Astrocyte (in vitro differentiated cells and primary cell): ENCODE data around the gene GPC5. TPM values are rescaled to one million over a fixed set of nuclear protein-coding genes. Genes with fewer than 3 reads are reported as not detected.

Experiments used
- DNase-seq: peaks from one replicate; pipeline ENCODE4 v3.0.0-alpha.2; 2010; ENCODE audit warnings: low read depth
- FAIRE-seq: peaks from 2 replicates; lab custom pipeline; 2011; peaks lifted over from hg19 to GRCh38; lab: Jason Lieb, UNC
- H2AFZ ChIP-seq: 2 replicates; pipeline ENCODE4 v1.6.0; 2012; ENCODE audit warnings: low read depth, low read length, inconsistent platforms
- H3K27ac ChIP-seq: 2 replicates; pipeline ENCODE4 v1.5.1; 2011; ENCODE audit warnings: low read depth, low read length, inconsistent platforms
- H3K27me3 ChIP-seq: 2 replicates; pipeline ENCODE4 v1.6.0; 2011; ENCODE audit warnings: low read length, inconsistent platforms; ENCODE audit not compliant: insufficient read depth
- H3K36me3 ChIP-seq: 2 replicates; pipeline ENCODE4 v1.5.1; 2011; ENCODE audit warnings: low read length, inconsistent platforms; ENCODE audit not compliant: insufficient read depth
- H3K4me1 ChIP-seq: 2 replicates; pipeline ENCODE4 v1.5.1; 2011; ENCODE audit warnings: low read length, inconsistent platforms; ENCODE audit not compliant: insufficient read depth
- H3K4me2 ChIP-seq: 2 replicates; pipeline ENCODE4 v1.6.0; 2012; ENCODE audit warnings: low read length, inconsistent platforms
- H3K4me3 ChIP-seq: 2 replicates; pipeline ENCODE4 v1.5.1; 2011; ENCODE audit warnings: low read depth, mild to moderate bottlenecking, low read length, inconsistent platforms; ENCODE audit not compliant: insufficient read depth
- H3K79me2 ChIP-seq: 2 replicates; pipeline ENCODE4 v1.6.0; 2012; ENCODE audit warnings: mild to moderate bottlenecking, low read length, inconsistent platforms; ENCODE audit not compliant: insufficient read depth
- H3K9ac ChIP-seq: 2 replicates; pipeline ENCODE4 v1.6.0; 2012; ENCODE audit warnings: mild to moderate bottlenecking, low read length, inconsistent platforms
- H3K9me3 ChIP-seq: 2 replicates; pipeline ENCODE4 v1.5.1; 2012; ENCODE audit warnings: low read depth, mild to moderate bottlenecking, low read length, inconsistent platforms; ENCODE audit not compliant: insufficient read depth
- H4K20me1 ChIP-seq: 2 replicates; pipeline ENCODE4 v1.6.0; 2012; ENCODE audit warnings: low read length, inconsistent platforms; ENCODE audit not compliant: insufficient read depth
- H3K27ac Mint-ChIP-seq: one replicate; pipeline ENCODE4 v1.8.0; 2021; ENCODE audit warnings: mild to moderate bottlenecking, mixed read lengths; ENCODE audit not compliant: unreplicated experiment
- H3K27me3 Mint-ChIP-seq: one replicate; pipeline ENCODE4 v1.8.0; 2021; ENCODE audit warnings: low read depth, mixed read lengths; ENCODE audit not compliant: unreplicated experiment
- H3K36me3 Mint-ChIP-seq: one replicate; pipeline ENCODE4 v1.8.0; 2021; ENCODE audit warnings: low read depth, mixed read lengths; ENCODE audit not compliant: unreplicated experiment
- H3K4me1 Mint-ChIP-seq: one replicate; pipeline ENCODE4 v1.8.0; 2021; ENCODE audit warnings: low read depth, mixed read lengths; ENCODE audit not compliant: unreplicated experiment
- H3K4me3 Mint-ChIP-seq: one replicate; pipeline ENCODE4 v1.8.0; 2021; ENCODE audit warnings: mild to moderate bottlenecking, moderate library complexity, mixed read lengths; ENCODE audit not compliant: unreplicated experiment
- H3K9me3 Mint-ChIP-seq: one replicate; pipeline ENCODE4 v1.8.0; 2021; ENCODE audit warnings: mild to moderate bottlenecking, mixed read lengths; ENCODE audit not compliant: unreplicated experiment
- EZH2 ChIP-seq: IDR thresholded peaks from 2 replicates; pipeline ENCODE4 v1.6.1; 2012; ENCODE audit warnings: mild to moderate bottlenecking, low read length, inconsistent platforms; ENCODE audit not compliant: insufficient read depth
- total RNA-seq: library from RNA; stranded (reverse); gene quantifications from 2 replicates; pipeline ENCODE4 v1.2.1, GENCODE V29; 2021
- TF ChIP-seq, protein P1 (sequence below): IDR thresholded peaks from 2 replicates; pipeline ENCODE4 v1.5.1; 2011; ENCODE audit warnings: low read depth, mild to moderate bottlenecking, inconsistent platforms, low read length, moderate library complexity; ENCODE audit not compliant: insufficient read depth

Gene GPC5
- total RNA-seq, 1 donor from 2014 or later: 1.1 TPM

DNA sequence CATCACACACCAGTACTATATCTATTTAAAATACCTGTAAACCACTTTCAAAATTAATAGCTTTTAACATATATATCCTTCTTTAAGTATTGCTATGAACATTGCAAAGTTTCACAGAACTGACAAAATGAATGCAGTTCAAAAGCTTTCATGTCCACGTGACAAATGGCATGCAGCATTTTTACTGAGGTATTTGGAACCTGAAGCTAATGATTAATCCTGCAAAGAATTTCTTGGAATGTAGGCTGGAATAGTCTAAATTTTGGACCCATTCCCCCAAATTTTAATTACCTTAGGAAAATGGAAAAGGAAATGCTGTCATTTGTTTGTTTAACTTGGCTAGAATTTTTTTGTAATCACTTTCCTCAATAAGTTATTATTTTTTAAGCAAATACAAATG, 1404.4 kb downstream of the GPC5 start:
- no peak overlapping the region for H3K9ac ChIP-seq
- FAIRE-seq: no peak
- no peaks in the 10 kb centered on the region for H4K20me1 ChIP-seq
- H3K36me3 ChIP-seq: no peaks in the 10 kb centered on the region
- H2AFZ ChIP-seq: no peak overlapping the region
- no peaks in the 10 kb centered on the region for H3K27me3 ChIP-seq
- no peaks in the 10 kb centered on the region for H3K9me3 Mint-ChIP-seq
- H3K27me3 Mint-ChIP-seq: no peaks in the 10 kb centered on the region
- H3K27ac ChIP-seq: no peak overlapping the region
- H3K4me3 ChIP-seq: no peak overlapping the region
- H3K79me2 ChIP-seq: no peaks in the 10 kb centered on the region
- H3K4me3 Mint-ChIP-seq: no peak overlapping the region
- no peak overlapping the region for H3K27ac Mint-ChIP-seq
- H3K4me1 ChIP-seq: peaks cover 22% of the 10 kb centered on the region
- TF ChIP-seq, protein P1, sequence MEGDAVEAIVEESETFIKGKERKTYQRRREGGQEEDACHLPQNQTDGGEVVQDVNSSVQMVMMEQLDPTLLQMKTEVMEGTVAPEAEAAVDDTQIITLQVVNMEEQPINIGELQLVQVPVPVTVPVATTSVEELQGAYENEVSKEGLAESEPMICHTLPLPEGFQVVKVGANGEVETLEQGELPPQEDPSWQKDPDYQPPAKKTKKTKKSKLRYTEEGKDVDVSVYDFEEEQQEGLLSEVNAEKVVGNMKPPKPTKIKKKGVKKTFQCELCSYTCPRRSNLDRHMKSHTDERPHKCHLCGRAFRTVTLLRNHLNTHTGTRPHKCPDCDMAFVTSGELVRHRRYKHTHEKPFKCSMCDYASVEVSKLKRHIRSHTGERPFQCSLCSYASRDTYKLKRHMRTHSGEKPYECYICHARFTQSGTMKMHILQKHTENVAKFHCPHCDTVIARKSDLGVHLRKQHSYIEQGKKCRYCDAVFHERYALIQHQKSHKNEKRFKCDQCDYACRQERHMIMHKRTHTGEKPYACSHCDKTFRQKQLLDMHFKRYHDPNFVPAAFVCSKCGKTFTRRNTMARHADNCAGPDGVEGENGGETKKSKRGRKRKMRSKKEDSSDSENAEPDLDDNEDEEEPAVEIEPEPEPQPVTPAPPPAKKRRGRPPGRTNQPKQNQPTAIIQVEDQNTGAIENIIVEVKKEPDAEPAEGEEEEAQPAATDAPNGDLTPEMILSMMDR: no peak
- no peaks in the 10 kb centered on the region for H3K36me3 Mint-ChIP-seq
- H3K4me2 ChIP-seq: no peak overlapping the region
- no peaks in the 10 kb centered on the region for H3K9me3 ChIP-seq
- H3K4me1 Mint-ChIP-seq: peaks cover 30% of the 10 kb centered on the region
- DNase-seq: peak; percentile 68

DNA sequence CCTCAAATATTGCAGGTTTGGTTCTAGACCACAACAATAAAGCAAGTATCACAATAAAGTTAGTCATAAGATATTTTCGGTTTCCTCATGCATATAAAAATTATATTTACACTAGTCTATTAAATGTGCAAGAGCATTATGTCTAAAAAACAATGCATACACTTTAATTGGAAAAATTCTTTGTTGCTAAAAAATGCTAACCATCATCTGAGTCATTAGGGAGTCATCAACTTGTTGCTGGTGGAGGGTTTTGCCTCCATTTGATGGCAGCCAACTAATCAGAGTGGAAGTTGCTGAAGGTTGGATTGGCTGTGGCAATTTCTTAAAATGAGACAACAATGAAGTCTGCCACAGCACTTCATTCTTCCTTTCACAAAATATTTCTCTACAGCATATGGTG, 1405.9 kb downstream of the GPC5 start:
- Histone ChIP-seq H2AFZ (no peak overlapping the region), H4K20me1 (no peaks in the 10 kb centered on the region), H3K9ac (no peak overlapping the region), H3K4me2 (peak overlapping the region; percentile 24), H3K4me1 (peaks cover 25% of the 10 kb centered on the region), H3K36me3 (no peaks in the 10 kb centered on the region), H3K27me3 (no peaks in the 10 kb centered on the region), H3K79me2 (no peaks in the 10 kb centered on the region), H3K27ac (peak overlapping the region; percentile 30), H3K4me3 (no peak overlapping the region), H3K9me3 (no peaks in the 10 kb centered on the region)
- Mint-ChIP-seq H3K4me1 (peaks cover 30% of the 10 kb centered on the region), H3K9me3 (no peaks in the 10 kb centered on the region), H3K27ac (no peak overlapping the region), H3K27me3 (no peaks in the 10 kb centered on the region), H3K36me3 (no peaks in the 10 kb centered on the region), H3K4me3 (no peak overlapping the region)
- no peak for TF ChIP-seq EZH2
- TF ChIP-seq, protein P1: no peak
- FAIRE-seq (peak; percentile 87), DNase-seq (peak; percentile 80)

DNA sequence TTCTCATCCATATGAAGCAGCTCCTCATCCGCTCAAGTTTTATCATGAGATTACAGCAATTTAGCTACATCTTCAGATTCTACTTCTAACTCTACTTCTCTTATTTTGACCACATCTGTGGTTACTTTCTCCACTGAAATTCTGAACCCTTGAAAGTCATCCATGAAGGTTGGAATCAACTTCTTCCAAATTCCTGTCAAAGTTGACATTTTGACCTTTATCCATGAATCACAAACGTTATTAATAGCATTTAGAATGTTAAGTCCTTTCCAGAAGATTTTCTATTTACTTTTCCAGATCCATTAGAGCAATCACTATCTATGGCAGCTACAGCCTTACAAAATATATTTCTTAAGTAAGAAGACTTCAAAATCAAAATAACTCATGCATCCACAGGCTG, 1406.5 kb downstream of the GPC5 start:
- H3K4me3 Mint-ChIP-seq: no peak overlapping the region
- no peaks in the 10 kb centered on the region for H4K20me1 ChIP-seq
- H3K4me1 ChIP-seq: peaks cover 25% of the 10 kb centered on the region
- no peaks in the 10 kb centered on the region for H3K27me3 ChIP-seq
- no peak overlapping the region for H3K9ac ChIP-seq
- H3K36me3 Mint-ChIP-seq: no peaks in the 10 kb centered on the region
- no peaks in the 10 kb centered on the region for H3K9me3 ChIP-seq
- no peaks in the 10 kb centered on the region for H3K36me3 ChIP-seq
- no peaks in the 10 kb centered on the region for H3K79me2 ChIP-seq
- no peak overlapping the region for H2AFZ ChIP-seq
- H3K4me1 Mint-ChIP-seq: peaks cover 30% of the 10 kb centered on the region
- FAIRE-seq: no peak
- peak; percentile 84 for DNase-seq
- peak overlapping the region; percentile 24 for H3K4me2 ChIP-seq
- no peaks in the 10 kb centered on the region for H3K9me3 Mint-ChIP-seq
- no peak for TF ChIP-seq EZH2
- TF ChIP-seq, protein P1: no peak
- H3K4me3 ChIP-seq: no peak overlapping the region
- H3K27ac ChIP-seq: peak overlapping the region; percentile 30
- no peak overlapping the region for H3K27ac Mint-ChIP-seq
- H3K27me3 Mint-ChIP-seq: no peaks in the 10 kb centered on the region
